HepG2 (cell line): ENCODE results near the gene SPTSSA. TPM values are rescaled to one million over a fixed set of nuclear protein-coding genes. Genes with fewer than 3 reads are reported as not detected.

Source experiments
- DMAP1 ChIP-seq: IDR thresholded peaks from 2 replicates; pipeline ENCODE4 v1.6.1; 2016
- FIP1L1 ChIP-seq: fragments of 200-400 bp; formaldehyde crosslinking; IDR thresholded peaks from 2 replicates; pipeline ENCODE4 v1.6.1; 2018; ENCODE audit warnings: low read depth, mild to moderate bottlenecking, low read length, moderate library complexity, borderline replicate concordance; ENCODE audit not compliant: insufficient read depth
- FOXM1 ChIP-seq: sonication (generic); formaldehyde crosslinking; IDR thresholded peaks from 2 replicates; pipeline ENCODE4 v1.5.0; 2020; ENCODE audit warnings: missing genetic modification reagents
- GABPB1 ChIP-seq: IDR thresholded peaks from 2 replicates; pipeline ENCODE4 v1.6.1; 2016; ENCODE audit warnings: mild to moderate bottlenecking, missing genetic modification reagents, moderate library complexity, missing compliant biosample characterization
- HNRNPK ChIP-seq: fragments of 200-400 bp; formaldehyde crosslinking; IDR thresholded peaks from 2 replicates; pipeline ENCODE4 v1.6.1; 2018; ENCODE audit warnings: low read length, low read depth, moderate library complexity, mild to moderate bottlenecking; ENCODE audit not compliant: poor library complexity, severe bottlenecking
- LCORL ChIP-seq, 2 experiments: fragments of 450-650 bp in 1 of 2; sonication (generic) in 1 of 2; formaldehyde crosslinking in 1 of 2; IDR thresholded peaks; 2 replicates each; pipeline versions ENCODE4 v1.5.0 to v1.6.1; 2017 to 2020; ENCODE audit warnings: antibody characterized with exemption in 1 of 2, missing genetic modification reagents in 1 of 2
- MAFK ChIP-seq, 2 experiments: IDR thresholded peaks in 1 of 2; conservative IDR thresholded peaks in 1 of 2; 2 replicates each; pipeline ENCODE4 v1.6.1; 2011; ENCODE audit warnings: improper control_type of control experiment in 2 of 2, low read length in 2 of 2
- PCBP1 ChIP-seq: fragments of 200-400 bp; formaldehyde crosslinking; IDR thresholded peaks from 2 replicates; pipeline ENCODE4 v1.6.1; 2017; ENCODE audit warnings: mild to moderate bottlenecking, low read depth, low read length, borderline replicate concordance
- SSRP1 ChIP-seq: IDR thresholded peaks from 2 replicates; pipeline ENCODE4 v1.6.1; 2016; ENCODE audit warnings: control low read depth
- TRIM24 ChIP-seq: sonication (generic); formaldehyde crosslinking; IDR thresholded peaks from 2 replicates; pipeline ENCODE4 v1.8.0; 2022; ENCODE audit warnings: mild to moderate bottlenecking, missing genetic modification reagents
- ZFY ChIP-seq: sonication (generic); formaldehyde crosslinking; IDR thresholded peaks from 2 replicates; pipeline ENCODE4 v1.4.0; 2020; ENCODE audit warnings: missing genetic modification reagents
- ZFYVE20 ChIP-seq: sonication (generic); formaldehyde crosslinking; IDR thresholded peaks from 2 replicates; pipeline ENCODE4 v1.8.0; 2023; ENCODE audit warnings: low read depth, mild to moderate bottlenecking, moderate library complexity, missing genetic modification reagents, borderline replicate concordance
- ZNF101 ChIP-seq: sonication (generic); formaldehyde crosslinking; IDR thresholded peaks from 2 replicates; pipeline ENCODE4 v1.4.0; 2020; ENCODE audit warnings: mild to moderate bottlenecking, low read depth, missing genetic modification reagents, borderline replicate concordance
- ZNF33A ChIP-seq: sonication (generic); formaldehyde crosslinking; IDR thresholded peaks from 2 replicates; pipeline ENCODE4 v1.5.1; 2020; ENCODE audit warnings: missing genetic modification reagents, mild to moderate bottlenecking, moderate library complexity, borderline replicate concordance
- ZNF354B ChIP-seq: sonication (generic); formaldehyde crosslinking; IDR thresholded peaks from 2 replicates; pipeline ENCODE4 v1.8.0; 2022; ENCODE audit warnings: mild to moderate bottlenecking, missing genetic modification reagents
- ZNF367 ChIP-seq: sonication (generic); formaldehyde crosslinking; IDR thresholded peaks from 2 replicates; pipeline ENCODE4 v1.4.0; 2020; ENCODE audit warnings: missing genetic modification reagents, borderline replicate concordance
- ZSCAN31 ChIP-seq: sonication (generic); formaldehyde crosslinking; IDR thresholded peaks from 2 replicates; pipeline ENCODE4 v1.5.0; 2020; ENCODE audit warnings: low read depth, mild to moderate bottlenecking, missing genetic modification reagents
- polyA plus RNA-seq, 8 experiments: library from polyadenylated mRNA; depleted of rRNA in 3 of 8; stranded (reverse) in 7 of 8; unstranded in 1 of 8; fragments of >200 nt; fragmentation: Illumina TruSeq in 4 of 8; extraction: Trizol in 4 of 8; gene quantifications; 2 replicates each; pipeline versions ENCODE4 v1.2.1 to v1.2.3, GENCODE V29; 2011 to 2016; ENCODE audit warnings: low read depth in 4 of 8, missing spikeins in 1 of 8, mixed read lengths in 1 of 8; ENCODE audit not compliant: insufficient read depth in 1 of 8
- total RNA-seq, 5 experiments: library from RNA; depleted of rRNA; stranded (reverse); fragments of >200 nt; fragmentation: Illumina TruSeq; extraction: Trizol; gene quantifications; 2 replicates each; pipeline ENCODE4 v1.2.3, GENCODE V29; 2016; ENCODE audit warnings: low read depth in 1 of 5
- TF ChIP-seq, protein P1 (sequence below): IDR thresholded peaks from 2 replicates; pipeline ENCODE4 v1.6.1; 2016; ENCODE audit warnings: missing compliant biosample characterization, missing genetic modification reagents, borderline replicate concordance
- TF ChIP-seq, protein P2 (sequence below): sonication (generic); formaldehyde crosslinking; IDR thresholded peaks from 2 replicates; pipeline ENCODE4 v1.4.0; 2020; ENCODE audit warnings: missing genetic modification reagents, low read depth, mild to moderate bottlenecking, borderline replicate concordance
- TF ChIP-seq, protein P3 (sequence below): sonication (generic); formaldehyde crosslinking; IDR thresholded peaks from 2 replicates; pipeline ENCODE4 v1.8.1; 2023; ENCODE audit warnings: missing genetic modification reagents, mild to moderate bottlenecking, borderline replicate concordance
- TF ChIP-seq, protein P4 (sequence below): sonication (generic); formaldehyde crosslinking; IDR thresholded peaks from 2 replicates; pipeline ENCODE4 v1.5.1; 2020; ENCODE audit warnings: mild to moderate bottlenecking, missing genetic modification reagents, moderate library complexity

The SPTSSA gene
- total and polyA plus RNA-seq, 2 of the 13 experiments (the other 11 are each of a cell fraction or from before 2014, with no cell fraction given), result 19.1 to 86.1 TPM

DNA sequence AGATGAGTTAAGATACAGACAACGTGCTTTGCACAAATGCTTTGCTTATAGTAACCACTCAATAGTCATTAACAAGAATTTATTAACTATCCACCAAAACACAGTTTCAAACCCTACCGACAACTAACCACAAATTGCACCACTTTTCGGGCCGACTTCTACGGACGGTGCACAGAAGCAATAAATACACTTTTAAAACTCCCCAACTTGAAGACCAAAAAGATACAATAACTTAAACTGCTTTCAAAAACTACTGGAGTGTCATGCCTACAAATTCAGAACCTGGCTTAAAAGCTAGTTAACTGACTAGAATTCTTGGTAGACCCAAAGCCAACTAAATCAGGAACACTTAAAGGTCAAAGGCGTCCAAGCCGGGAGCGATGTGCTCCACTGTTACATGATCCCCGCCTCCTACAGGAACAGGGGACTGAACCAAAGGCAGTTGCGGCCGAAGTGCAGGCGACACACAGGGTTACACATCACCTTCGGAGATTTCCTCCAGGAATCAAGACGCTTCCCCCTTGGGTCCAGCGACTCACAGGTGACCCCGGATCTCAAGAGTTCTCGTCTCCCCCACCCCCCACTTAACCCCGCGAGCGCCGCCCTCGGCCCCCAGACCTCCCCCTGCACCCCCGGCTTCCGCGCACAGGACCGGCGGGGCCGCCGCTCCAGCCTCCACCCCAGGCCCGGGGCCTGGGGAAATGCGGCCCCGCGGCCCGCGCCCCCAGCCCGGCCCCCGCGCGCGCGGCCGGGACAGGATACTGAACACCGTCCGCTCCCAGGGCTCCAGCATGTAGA is 507 bp downstream of the SPTSSA start (continued):
- TF ChIP-seq ZFYVE20, result peak; percentile 81; the same call in 1 of the 2 replicates
- TF ChIP-seq ZNF354B (CRISPR knock-in tag), result no peak
- TF ChIP-seq HNRNPK, result no peak
- no peak for TF ChIP-seq ZSCAN31 (CRISPR knock-in tag)
- TF ChIP-seq ZNF101, result peak; percentile 13; the same call in 1 of the 2 replicates
- TF ChIP-seq, protein P1, sequence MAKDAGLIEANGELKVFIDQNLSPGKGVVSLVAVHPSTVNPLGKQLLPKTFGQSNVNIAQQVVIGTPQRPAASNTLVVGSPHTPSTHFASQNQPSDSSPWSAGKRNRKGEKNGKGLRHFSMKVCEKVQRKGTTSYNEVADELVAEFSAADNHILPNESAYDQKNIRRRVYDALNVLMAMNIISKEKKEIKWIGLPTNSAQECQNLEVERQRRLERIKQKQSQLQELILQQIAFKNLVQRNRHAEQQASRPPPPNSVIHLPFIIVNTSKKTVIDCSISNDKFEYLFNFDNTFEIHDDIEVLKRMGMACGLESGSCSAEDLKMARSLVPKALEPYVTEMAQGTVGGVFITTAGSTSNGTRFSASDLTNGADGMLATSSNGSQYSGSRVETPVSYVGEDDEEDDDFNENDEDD, result no peak; the same call in 1 of the 2 replicates
- no peak; the same call in 1 of the 2 replicates for TF ChIP-seq GABPB1
- TF ChIP-seq, protein P2, sequence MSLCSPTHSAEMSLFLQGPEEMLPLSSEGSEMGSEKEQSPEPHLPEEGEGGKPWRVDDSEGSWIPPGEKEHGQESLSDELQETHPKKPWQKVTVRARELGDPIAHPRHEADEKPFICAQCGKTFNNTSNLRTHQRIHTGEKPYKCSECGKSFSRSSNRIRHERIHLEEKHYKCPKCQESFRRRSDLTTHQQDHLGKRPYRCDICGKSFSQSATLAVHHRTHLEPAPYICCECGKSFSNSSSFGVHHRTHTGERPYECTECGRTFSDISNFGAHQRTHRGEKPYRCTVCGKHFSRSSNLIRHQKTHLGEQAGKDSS (CRISPR knock-in tag), result no peak; the same call in 1 of the 2 replicates
- TF ChIP-seq LCORL (IDR thresholded peaks at IDR 0.05), result no peak
- TF ChIP-seq LCORL (CRISPR knock-in tag; IDR thresholded peaks at IDR 0.05), result peak; percentile 69; the same call in 1 of the 2 replicates
- peak; percentile 67 for TF ChIP-seq DMAP1
- no peak for TF ChIP-seq ZNF33A (CRISPR knock-in tag)
- no peak for TF ChIP-seq ZNF367 (CRISPR knock-in tag)
- no peak for TF ChIP-seq FOXM1 (CRISPR knock-in tag)
- no peak for TF ChIP-seq MAFK (conservative IDR thresholded peaks at IDR 0.05 in 1 of 2, IDR thresholded peaks at IDR 0.05 in 1 of 2; ENCODE audit: low read length in 2 of 2)
- TF ChIP-seq, protein P3, sequence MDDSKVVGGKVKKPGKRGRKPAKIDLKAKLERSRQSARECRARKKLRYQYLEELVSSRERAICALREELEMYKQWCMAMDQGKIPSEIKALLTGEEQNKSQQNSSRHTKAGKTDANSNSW (CRISPR knock-in tag), result no peak
- TF ChIP-seq ZFY (CRISPR knock-in tag), result no peak
- no peak for TF ChIP-seq PCBP1
- TF ChIP-seq, protein P4, sequence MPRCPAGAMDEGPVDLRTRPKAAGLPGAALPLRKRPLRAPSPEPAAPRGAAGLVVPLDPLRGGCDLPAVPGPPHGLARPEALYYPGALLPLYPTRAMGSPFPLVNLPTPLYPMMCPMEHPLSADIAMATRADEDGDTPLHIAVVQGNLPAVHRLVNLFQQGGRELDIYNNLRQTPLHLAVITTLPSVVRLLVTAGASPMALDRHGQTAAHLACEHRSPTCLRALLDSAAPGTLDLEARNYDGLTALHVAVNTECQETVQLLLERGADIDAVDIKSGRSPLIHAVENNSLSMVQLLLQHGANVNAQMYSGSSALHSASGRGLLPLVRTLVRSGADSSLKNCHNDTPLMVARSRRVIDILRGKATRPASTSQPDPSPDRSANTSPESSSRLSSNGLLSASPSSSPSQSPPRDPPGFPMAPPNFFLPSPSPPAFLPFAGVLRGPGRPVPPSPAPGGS (CRISPR knock-in tag), result no peak
- no peak for TF ChIP-seq TRIM24 (CRISPR knock-in tag)
- no peak; the same call in 1 of the 2 replicates for TF ChIP-seq FIP1L1
- no peak for TF ChIP-seq SSRP1 (CRISPR knock-in tag)
